ENCODE data around the gene ZRANB1.

Gene ZRANB1

GRCh38 chr10:125020871-125021270 lies 78.9 kb downstream of the ZRANB1 start:
- Histone ChIP-seq H3K9me3 (ENCODE audit: insufficient read depth, low read length) (no peaks in the 10 kb centered on the region), H2AFZ (ENCODE audit: low read depth, low read length, severe bottlenecking) (no peak overlapping the region), H3K79me2 (ENCODE audit: insufficient read depth, low read length) (no peaks in the 10 kb centered on the region), H3K9ac (ENCODE audit: low read length) (no peak overlapping the region), H4K20me1 (ENCODE audit: low read depth, low read length) (no peaks in the 10 kb centered on the region), H3K27ac (ENCODE audit: low read depth, low read length) (no peak overlapping the region), H3K36me3 (ENCODE audit: low read length) (no peaks in the 10 kb centered on the region), H3K9me2 (replicated peaks; ENCODE audit: insufficient read depth, low read length) (no peaks in the 10 kb centered on the region), H3K4me3 (ENCODE audit: insufficient read depth, low read length, poor library complexity, severe bottlenecking) (no peak overlapping the region), H3F3A (ENCODE audit: insufficient read depth) (no peaks in the 10 kb centered on the region), H3K27me3 (ENCODE audit: low read length) (peaks cover 6% of the 10 kb centered on the region; the same call in 1 of the 2 replicates), H3K4me2 (ENCODE audit: low read depth, low read length, poor library complexity, severe bottlenecking) (no peak overlapping the region)
- TF ChIP-seq CTCF (IDR thresholded peaks at IDR 0.05; ENCODE audit: insufficient read depth, low read length, poor library complexity, severe bottlenecking) (no peak), EZH2phosphoT487 (conservative IDR thresholded peaks at IDR 0.05; ENCODE audit: low read length) (no peak)

- no peaks in the 10 kb centered on the region for H4K20me1 ChIP-seq (ENCODE audit: low read depth, low read length)
- H3F3A ChIP-seq (ENCODE audit: insufficient read depth), result no peaks in the 10 kb centered on the region
- no peak overlapping the region for H3K9ac ChIP-seq (ENCODE audit: low read length)
- H3K79me2 ChIP-seq (ENCODE audit: insufficient read depth, low read length), result no peaks in the 10 kb centered on the region
- no peaks in the 10 kb centered on the region for H3K9me2 ChIP-seq (replicated peaks; ENCODE audit: insufficient read depth, low read length)
- no peaks in the 10 kb centered on the region for H3K9me3 ChIP-seq (ENCODE audit: insufficient read depth, low read length)
- no peak overlapping the region for H3K4me3 ChIP-seq (ENCODE audit: insufficient read depth, low read length, poor library complexity, severe bottlenecking)
- H3K27ac ChIP-seq (ENCODE audit: low read depth, low read length), result no peak overlapping the region
- H3K36me3 ChIP-seq (ENCODE audit: low read length), result no peaks in the 10 kb centered on the region
- H3K27me3 ChIP-seq (ENCODE audit: low read length), result peaks cover 6% of the 10 kb centered on the region; the same call in 1 of the 2 replicates
- H3K4me2 ChIP-seq (ENCODE audit: low read depth, low read length, poor library complexity, severe bottlenecking), result no peak overlapping the region
- TF ChIP-seq EZH2phosphoT487 (conservative IDR thresholded peaks at IDR 0.05; ENCODE audit: low read length), result no peak
- TF ChIP-seq CTCF (IDR thresholded peaks at IDR 0.05; ENCODE audit: insufficient read depth, low read length, poor library complexity, severe bottlenecking), result no peak
- H2AFZ ChIP-seq (ENCODE audit: low read depth, low read length, severe bottlenecking), result no peak overlapping the region
These were observed 79.9 kb downstream of the ZRANB1 start for GRCh38 chr10:125021686-125022344.

GRCh38 chr10:125022671-125023070 lies 80.7 kb downstream of the ZRANB1 start:
- no peaks in the 10 kb centered on the region for H3K36me3 ChIP-seq (ENCODE audit: low read length)
- no peaks in the 10 kb centered on the region for H3K79me2 ChIP-seq (ENCODE audit: insufficient read depth, low read length)
- H4K20me1 ChIP-seq (ENCODE audit: low read depth, low read length), result no peaks in the 10 kb centered on the region
- no peaks in the 10 kb centered on the region for H3K9me3 ChIP-seq (ENCODE audit: insufficient read depth, low read length)
- TF ChIP-seq EZH2phosphoT487 (conservative IDR thresholded peaks at IDR 0.05; ENCODE audit: low read length), result no peak
- no peak for TF ChIP-seq CTCF (IDR thresholded peaks at IDR 0.05; ENCODE audit: insufficient read depth, low read length, poor library complexity, severe bottlenecking)
- H3K27ac ChIP-seq (ENCODE audit: low read depth, low read length), result no peak overlapping the region
- no peak overlapping the region for H3K4me3 ChIP-seq (ENCODE audit: insufficient read depth, low read length, poor library complexity, severe bottlenecking)
- no peak overlapping the region for H3K4me2 ChIP-seq (ENCODE audit: low read depth, low read length, poor library complexity, severe bottlenecking)
- H3F3A ChIP-seq (ENCODE audit: insufficient read depth), result no peaks in the 10 kb centered on the region
- H2AFZ ChIP-seq (ENCODE audit: low read depth, low read length, severe bottlenecking), result no peak overlapping the region
- H3K9me2 ChIP-seq (replicated peaks; ENCODE audit: insufficient read depth, low read length), result no peaks in the 10 kb centered on the region
- no peak overlapping the region for H3K9ac ChIP-seq (ENCODE audit: low read length)
- H3K27me3 ChIP-seq (ENCODE audit: low read length), result peaks cover 2% of the 10 kb centered on the region; the same call in 1 of the 2 replicates

All from SU-DHL-6 (cell line).